ENCODE results near the gene MRPS18C. TPM values are rescaled to one million over a fixed set of nuclear protein-coding genes. Genes with fewer than 3 reads are reported as not detected.

The MRPS18C gene
- total RNA-seq, 1 donor from 2014 or later, result 49.8 TPM

DNA sequence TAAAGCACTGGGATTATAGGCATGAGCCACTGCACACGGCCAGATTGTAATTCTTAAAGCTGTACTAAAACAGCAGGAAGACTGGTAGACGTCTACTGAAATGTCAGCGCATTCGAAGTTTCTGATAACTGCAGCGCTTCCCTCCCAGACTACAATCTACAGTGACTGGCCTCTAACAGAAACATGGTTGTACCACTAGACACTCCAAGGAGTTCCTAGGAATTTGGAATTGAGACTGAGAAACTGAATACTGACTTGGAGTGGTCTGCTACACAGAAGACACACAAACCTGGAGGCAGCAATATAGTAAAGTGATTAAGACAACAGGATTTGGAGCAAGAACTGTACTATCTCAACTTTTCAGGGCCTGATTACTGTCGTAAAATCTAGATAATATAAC is 1.2 kb upstream of the MRPS18C start:
- Histone ChIP-seq H3K4me3 (ENCODE audit: insufficient read depth, low read depth, low read length) (peak overlapping the region; percentile 93), H3K27ac (ENCODE audit: low read depth, low read length) (peak overlapping the region; percentile 98), H2AFZ (ENCODE audit: low read depth, low read length) (no peak overlapping the region), H3K4me1 (ENCODE audit: insufficient read depth, low read length) (peaks cover 4% of the 10 kb centered on the region), H3K36me3 (ENCODE audit: insufficient read depth, low read length) (peaks cover 5% of the 10 kb centered on the region), H4K20me1 (ENCODE audit: insufficient read depth, low read length) (no peaks in the 10 kb centered on the region), H3K4me2 (ENCODE audit: low read length) (peak overlapping the region; percentile 86), H3K9me3 (ENCODE audit: insufficient read depth, low read depth, low read length) (no peaks in the 10 kb centered on the region), H3K79me2 (ENCODE audit: insufficient read depth, low read length) (peaks cover 52% of the 10 kb centered on the region), H3K9ac (ENCODE audit: low read length) (peak overlapping the region; percentile 99), H3K27me3 (ENCODE audit: insufficient read depth, low read length) (no peaks in the 10 kb centered on the region)
- Mint-ChIP-seq H3K27me3 (ENCODE audit: low read depth, unreplicated experiment) (no peaks in the 10 kb centered on the region), H3K4me3 (ENCODE audit: unreplicated experiment) (peak overlapping the region; percentile 100), H3K4me1 (ENCODE audit: low read depth, unreplicated experiment) (peaks cover 8% of the 10 kb centered on the region), H3K36me3 (ENCODE audit: low read depth, unreplicated experiment) (no peaks in the 10 kb centered on the region), H3K9me3 (ENCODE audit: unreplicated experiment) (no peaks in the 10 kb centered on the region), H3K27ac (ENCODE audit: unreplicated experiment) (peak overlapping the region; percentile 99)
- no peak for FAIRE-seq
- DNase-seq (ENCODE audit: low read depth), result peak; percentile 6
- TF ChIP-seq EZH2 (IDR thresholded peaks at IDR 0.05; ENCODE audit: insufficient read depth, low read length), result no peak
- TF ChIP-seq, protein P1, sequence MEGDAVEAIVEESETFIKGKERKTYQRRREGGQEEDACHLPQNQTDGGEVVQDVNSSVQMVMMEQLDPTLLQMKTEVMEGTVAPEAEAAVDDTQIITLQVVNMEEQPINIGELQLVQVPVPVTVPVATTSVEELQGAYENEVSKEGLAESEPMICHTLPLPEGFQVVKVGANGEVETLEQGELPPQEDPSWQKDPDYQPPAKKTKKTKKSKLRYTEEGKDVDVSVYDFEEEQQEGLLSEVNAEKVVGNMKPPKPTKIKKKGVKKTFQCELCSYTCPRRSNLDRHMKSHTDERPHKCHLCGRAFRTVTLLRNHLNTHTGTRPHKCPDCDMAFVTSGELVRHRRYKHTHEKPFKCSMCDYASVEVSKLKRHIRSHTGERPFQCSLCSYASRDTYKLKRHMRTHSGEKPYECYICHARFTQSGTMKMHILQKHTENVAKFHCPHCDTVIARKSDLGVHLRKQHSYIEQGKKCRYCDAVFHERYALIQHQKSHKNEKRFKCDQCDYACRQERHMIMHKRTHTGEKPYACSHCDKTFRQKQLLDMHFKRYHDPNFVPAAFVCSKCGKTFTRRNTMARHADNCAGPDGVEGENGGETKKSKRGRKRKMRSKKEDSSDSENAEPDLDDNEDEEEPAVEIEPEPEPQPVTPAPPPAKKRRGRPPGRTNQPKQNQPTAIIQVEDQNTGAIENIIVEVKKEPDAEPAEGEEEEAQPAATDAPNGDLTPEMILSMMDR (IDR thresholded peaks at IDR 0.05; ENCODE audit: insufficient read depth, low read depth, low read length), result no peak

DNA sequence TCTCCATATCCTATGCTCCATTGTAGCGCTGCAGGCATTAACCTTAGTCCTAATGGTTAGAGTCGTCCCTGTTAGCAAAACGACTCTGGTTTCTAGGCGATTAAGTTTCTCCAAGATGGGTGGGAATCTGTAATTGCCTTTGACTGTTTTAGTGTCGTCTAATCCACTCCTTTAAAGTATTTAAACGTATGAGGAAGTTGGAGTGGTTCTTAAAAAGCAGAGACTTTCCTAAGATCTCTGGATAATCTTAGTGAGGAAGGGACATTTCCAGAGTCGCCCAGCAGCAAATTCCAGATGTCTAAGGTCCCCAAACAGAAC is 285 bp downstream of the MRPS18C start:
- peak overlapping the region; percentile 98 for H3K27ac ChIP-seq (ENCODE audit: low read depth, low read length)
- H3K9ac ChIP-seq (ENCODE audit: low read length), result peak overlapping the region; percentile 99
- peaks cover 8% of the 10 kb centered on the region for H3K4me1 Mint-ChIP-seq (ENCODE audit: low read depth, unreplicated experiment)

DNA sequence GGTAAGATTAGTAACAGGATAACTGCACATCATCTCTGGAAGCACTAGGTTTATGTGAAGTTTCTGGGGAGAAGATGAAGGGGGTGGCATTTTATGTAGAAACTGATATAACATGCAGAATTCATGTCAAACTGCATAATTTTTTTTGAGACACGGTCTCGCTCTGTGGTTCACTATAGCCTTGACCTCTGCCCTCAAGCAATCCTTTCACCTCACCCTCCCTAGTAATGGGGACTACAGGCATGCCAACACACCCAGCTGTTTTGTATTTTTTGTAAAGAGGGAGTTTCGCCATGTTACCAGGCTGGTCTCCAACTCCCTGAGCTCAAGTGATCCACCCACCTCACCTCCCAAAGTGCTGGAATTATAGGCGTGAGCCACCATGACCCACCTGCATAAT is 17.6 kb downstream of the MRPS18C start:
- no peak overlapping the region for H3K27ac Mint-ChIP-seq (ENCODE audit: unreplicated experiment)
- DNase-seq (ENCODE audit: low read depth) (no peak), FAIRE-seq (no peak)
- no peaks in the 10 kb centered on the region for H3K9me3 Mint-ChIP-seq (ENCODE audit: unreplicated experiment)
- Histone ChIP-seq H3K4me2 (ENCODE audit: low read length) (no peak overlapping the region), H3K27ac (ENCODE audit: low read depth, low read length) (no peak overlapping the region), H3K36me3 (ENCODE audit: insufficient read depth, low read length) (peaks cover 11% of the 10 kb centered on the region), H3K79me2 (ENCODE audit: insufficient read depth, low read length) (no peaks in the 10 kb centered on the region), H2AFZ (ENCODE audit: low read depth, low read length) (no peak overlapping the region), H3K9me3 (ENCODE audit: insufficient read depth, low read depth, low read length) (no peaks in the 10 kb centered on the region), H3K4me1 (ENCODE audit: insufficient read depth, low read length) (no peaks in the 10 kb centered on the region), H3K4me3 (ENCODE audit: insufficient read depth, low read depth, low read length) (no peak overlapping the region), H3K27me3 (ENCODE audit: insufficient read depth, low read length) (no peaks in the 10 kb centered on the region), H3K9ac (ENCODE audit: low read length) (no peak overlapping the region), H4K20me1 (ENCODE audit: insufficient read depth, low read length) (no peaks in the 10 kb centered on the region)
- no peaks in the 10 kb centered on the region for H3K36me3 Mint-ChIP-seq (ENCODE audit: low read depth, unreplicated experiment)
- H3K4me3 Mint-ChIP-seq (ENCODE audit: unreplicated experiment), result no peak overlapping the region
- no peak for TF ChIP-seq EZH2 (IDR thresholded peaks at IDR 0.05; ENCODE audit: insufficient read depth, low read length)
- TF ChIP-seq, protein P1 (IDR thresholded peaks at IDR 0.05; ENCODE audit: insufficient read depth, low read depth, low read length), result no peak
- H3K27me3 Mint-ChIP-seq (ENCODE audit: low read depth, unreplicated experiment), result no peaks in the 10 kb centered on the region
- H3K4me1 Mint-ChIP-seq (ENCODE audit: low read depth, unreplicated experiment), result no peaks in the 10 kb centered on the region

More for the DNA sequence above, 285 bp downstream of the MRPS18C start:
- Histone ChIP-seq H3K4me1 (ENCODE audit: insufficient read depth, low read length) (peaks cover 4% of the 10 kb centered on the region), H3K36me3 (ENCODE audit: insufficient read depth, low read length) (peaks cover 8% of the 10 kb centered on the region), H3K4me2 (ENCODE audit: low read length) (peak overlapping the region; percentile 86), H4K20me1 (ENCODE audit: insufficient read depth, low read length) (no peaks in the 10 kb centered on the region), H3K4me3 (ENCODE audit: insufficient read depth, low read depth, low read length) (peak overlapping the region; percentile 93), H3K27me3 (ENCODE audit: insufficient read depth, low read length) (no peaks in the 10 kb centered on the region), H2AFZ (ENCODE audit: low read depth, low read length) (peak overlapping the region; percentile 90), H3K79me2 (ENCODE audit: insufficient read depth, low read length) (peaks cover 52% of the 10 kb centered on the region), H3K9me3 (ENCODE audit: insufficient read depth, low read depth, low read length) (no peaks in the 10 kb centered on the region)
- DNase-seq (ENCODE audit: low read depth), result no peak
- Mint-ChIP-seq H3K27me3 (ENCODE audit: low read depth, unreplicated experiment) (no peaks in the 10 kb centered on the region), H3K9me3 (ENCODE audit: unreplicated experiment) (no peaks in the 10 kb centered on the region), H3K36me3 (ENCODE audit: low read depth, unreplicated experiment) (no peaks in the 10 kb centered on the region), H3K27ac (ENCODE audit: unreplicated experiment) (peak overlapping the region; percentile 99), H3K4me3 (ENCODE audit: unreplicated experiment) (peak overlapping the region; percentile 100)
- FAIRE-seq, result no peak
- TF ChIP-seq, protein P1 (IDR thresholded peaks at IDR 0.05; ENCODE audit: insufficient read depth, low read depth, low read length), result no peak
- no peak for TF ChIP-seq EZH2 (IDR thresholded peaks at IDR 0.05; ENCODE audit: insufficient read depth, low read length)

Measured in astrocyte (in vitro differentiated cells and primary cell).